A549 (cell line): ENCODE data around the gene MYT1.

Source experiments
- CBX8 ChIP-seq: fragments of 200-600 bp; sonication (generic); IDR thresholded peaks from 2 replicates; pipeline ENCODE4 v1.6.1; 2016
- EP300 ChIP-seq, 2 experiments: fragments of >200 bp; sonication (Bioruptor Twin); formaldehyde crosslinking; IDR thresholded peaks; 2 replicates in 1 of 2; 3 replicates in 1 of 2; pipeline ENCODE4 v1.6.1; 2016 to 2017
- KDM1A ChIP-seq: fragments of 200-600 bp; sonication (generic); IDR thresholded peaks from 2 replicates; pipeline ENCODE4 v1.6.1; 2016; ENCODE audit warnings: low read depth, mild to moderate bottlenecking
- MAFK ChIP-seq: fragments of 450-650 bp; IDR thresholded peaks from 2 replicates; pipeline ENCODE4 v1.6.1; 2014; ENCODE audit not compliant: partially characterized antibody
- MYC ChIP-seq: IDR thresholded peaks from 2 replicates; pipeline ENCODE4 v1.6.1; 2012; ENCODE audit warnings: mild to moderate bottlenecking, inconsistent platforms, low read length, improper control_type of control experiment, borderline replicate concordance
- PBX3 ChIP-seq: IDR thresholded peaks from 2 replicates; pipeline ENCODE4 v1.6.1; 2012
- RFX5 ChIP-seq: fragments of 450-650 bp; IDR thresholded peaks from 2 replicates; pipeline ENCODE4 v1.7.1; 2014; ENCODE audit warnings: antibody characterized with exemption, mild to moderate bottlenecking, moderate library complexity
- SMC3 ChIP-seq: fragments of >200 bp; sonication (Bioruptor Twin); formaldehyde crosslinking; IDR thresholded peaks from 3 replicates; pipeline ENCODE4 v1.6.1; 2018; ENCODE audit warnings: inconsistent platforms
- TF ChIP-seq, protein P1 (sequence below): fragments of >200 bp; sonication (Bioruptor Twin); formaldehyde crosslinking; IDR thresholded peaks from 3 replicates; pipeline ENCODE4 v1.5.1; 2016
- TF ChIP-seq, protein P2 (sequence below): IDR thresholded peaks from 2 replicates; pipeline ENCODE4 v1.6.1; 2012

DNA sequence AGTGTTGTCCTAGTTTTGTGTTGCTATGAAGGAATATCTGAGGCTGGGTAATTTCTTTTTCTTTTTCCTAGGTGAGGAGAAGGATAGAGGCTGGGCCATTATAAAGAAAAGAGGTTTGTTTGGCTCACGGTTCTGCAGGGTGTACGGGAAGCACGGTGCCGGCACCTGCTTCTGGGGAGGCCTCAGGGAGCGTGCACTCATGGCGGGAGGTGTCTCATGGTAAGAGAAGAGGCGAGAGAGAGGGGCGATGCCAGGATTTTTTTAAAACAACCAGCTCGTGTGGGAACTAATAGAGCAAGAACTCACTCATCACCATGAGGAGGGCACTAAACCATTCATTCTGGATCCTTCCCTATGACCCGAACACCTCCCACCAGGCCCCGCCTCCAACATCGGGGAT lies 42.7 kb upstream of the MYT1 start:
- TF ChIP-seq CBX8 (no peak), EP300 (IDR thresholded peaks at IDR 0.05) (no peak), RFX5 (no peak), SMC3 (no peak), PBX3 (no peak), MYC (no peak), KDM1A (no peak), MAFK (no peak)
- TF ChIP-seq, protein P1, sequence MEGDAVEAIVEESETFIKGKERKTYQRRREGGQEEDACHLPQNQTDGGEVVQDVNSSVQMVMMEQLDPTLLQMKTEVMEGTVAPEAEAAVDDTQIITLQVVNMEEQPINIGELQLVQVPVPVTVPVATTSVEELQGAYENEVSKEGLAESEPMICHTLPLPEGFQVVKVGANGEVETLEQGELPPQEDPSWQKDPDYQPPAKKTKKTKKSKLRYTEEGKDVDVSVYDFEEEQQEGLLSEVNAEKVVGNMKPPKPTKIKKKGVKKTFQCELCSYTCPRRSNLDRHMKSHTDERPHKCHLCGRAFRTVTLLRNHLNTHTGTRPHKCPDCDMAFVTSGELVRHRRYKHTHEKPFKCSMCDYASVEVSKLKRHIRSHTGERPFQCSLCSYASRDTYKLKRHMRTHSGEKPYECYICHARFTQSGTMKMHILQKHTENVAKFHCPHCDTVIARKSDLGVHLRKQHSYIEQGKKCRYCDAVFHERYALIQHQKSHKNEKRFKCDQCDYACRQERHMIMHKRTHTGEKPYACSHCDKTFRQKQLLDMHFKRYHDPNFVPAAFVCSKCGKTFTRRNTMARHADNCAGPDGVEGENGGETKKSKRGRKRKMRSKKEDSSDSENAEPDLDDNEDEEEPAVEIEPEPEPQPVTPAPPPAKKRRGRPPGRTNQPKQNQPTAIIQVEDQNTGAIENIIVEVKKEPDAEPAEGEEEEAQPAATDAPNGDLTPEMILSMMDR, result no peak
- TF ChIP-seq, protein P2, sequence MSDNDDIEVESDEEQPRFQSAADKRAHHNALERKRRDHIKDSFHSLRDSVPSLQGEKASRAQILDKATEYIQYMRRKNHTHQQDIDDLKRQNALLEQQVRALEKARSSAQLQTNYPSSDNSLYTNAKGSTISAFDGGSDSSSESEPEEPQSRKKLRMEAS, result no peak
